ENCODE results near the gene CNFN.

CNFN gene

DNA sequence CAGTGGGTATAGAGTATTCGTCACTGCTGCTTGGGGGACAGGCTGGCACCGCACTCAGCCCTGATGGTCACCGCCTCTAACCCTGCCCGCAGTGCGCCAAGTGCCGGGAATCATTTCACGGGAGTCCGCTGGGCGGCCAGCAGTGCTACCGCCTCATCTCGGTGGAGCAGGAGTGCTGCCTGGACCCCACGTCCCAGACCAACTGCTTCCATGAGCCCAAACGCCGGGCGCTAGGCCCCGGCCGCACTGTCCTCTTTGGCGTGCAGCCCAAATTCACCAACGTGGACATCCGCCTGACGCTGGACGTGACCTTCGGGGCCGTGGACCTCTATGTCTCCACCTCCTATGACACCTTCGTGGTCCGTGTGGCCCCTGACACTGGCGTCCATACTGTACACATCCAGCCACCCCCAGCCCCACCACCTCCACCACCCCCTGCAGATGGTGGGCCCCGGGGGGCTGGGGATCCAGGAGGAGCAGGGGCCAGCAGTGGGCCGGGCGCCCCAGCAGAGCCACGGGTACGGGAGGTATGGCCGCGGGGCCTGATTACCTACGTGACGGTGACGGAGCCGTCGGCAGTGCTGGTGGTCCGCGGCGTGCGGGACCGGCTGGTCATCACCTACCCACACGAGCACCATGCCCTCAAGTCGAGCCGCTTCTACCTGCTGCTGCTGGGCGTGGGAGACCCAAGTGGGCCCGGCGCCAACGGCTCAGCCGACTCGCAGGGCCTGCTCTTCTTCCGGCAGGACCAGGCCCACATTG is 14.5 kb downstream of the CNFN start:
- DNase-seq (ENCODE audit: low read depth, low spot score), result no peak

- no peak for DNase-seq (ENCODE audit: low read depth, low spot score)
These were observed 15.2 kb downstream of the CNFN start for GRCh38 chr19:42374826-42375376.

DNA sequence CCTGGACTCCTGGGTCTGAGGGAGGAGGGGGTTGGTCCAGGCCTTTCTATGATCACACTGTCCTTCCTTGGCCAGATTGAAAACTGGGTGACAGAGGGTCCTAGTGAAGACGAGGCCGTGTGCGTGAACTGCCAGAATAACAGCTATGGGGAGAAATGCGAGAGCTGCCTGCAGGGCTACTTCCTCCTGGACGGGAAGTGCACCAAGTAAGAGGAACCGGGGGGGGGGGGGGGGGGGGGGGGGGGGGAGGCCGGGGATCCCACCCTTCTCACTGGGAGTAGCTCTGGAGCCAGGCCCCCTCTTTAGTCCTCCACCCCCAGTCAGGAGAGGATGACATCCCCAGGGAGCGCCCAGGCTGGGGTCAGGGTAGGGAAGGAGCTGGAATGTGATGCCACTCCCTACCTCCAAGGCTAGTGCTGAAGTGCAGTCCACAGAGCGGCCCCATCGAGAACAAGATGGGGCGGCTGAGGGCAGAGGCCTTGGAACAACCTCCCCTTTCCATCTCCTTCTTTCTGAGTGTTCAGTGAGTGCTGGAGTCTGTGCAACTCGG is 19.4 kb downstream of the CNFN start:
- no peak for DNase-seq (ENCODE audit: low read depth, low spot score)

DNA sequence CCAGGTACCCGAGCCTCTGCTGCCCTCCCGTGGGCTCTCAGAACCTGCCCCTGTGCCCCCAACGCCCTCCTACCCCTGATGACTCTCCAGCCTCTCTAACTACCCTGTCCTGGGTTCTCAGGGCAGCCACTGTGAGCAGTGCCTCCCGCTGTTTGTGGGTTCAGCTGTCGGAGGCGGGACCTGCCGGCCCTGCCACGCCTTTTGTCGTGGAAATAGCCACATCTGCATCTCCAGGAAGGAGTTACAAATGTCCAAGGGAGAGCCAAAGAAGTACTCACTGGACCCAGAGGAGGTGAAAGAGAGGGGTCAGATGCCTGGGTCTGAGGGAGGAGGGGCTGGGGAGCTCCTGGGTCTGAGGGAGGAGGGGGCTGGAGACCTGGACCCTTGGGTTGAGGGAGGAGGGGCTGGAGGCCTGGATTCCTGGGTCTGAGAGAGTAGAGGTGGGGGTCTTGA is 20.0 kb downstream of the CNFN start:
- DNase-seq (ENCODE audit: low read depth, low spot score), result peak; percentile 44

DNA sequence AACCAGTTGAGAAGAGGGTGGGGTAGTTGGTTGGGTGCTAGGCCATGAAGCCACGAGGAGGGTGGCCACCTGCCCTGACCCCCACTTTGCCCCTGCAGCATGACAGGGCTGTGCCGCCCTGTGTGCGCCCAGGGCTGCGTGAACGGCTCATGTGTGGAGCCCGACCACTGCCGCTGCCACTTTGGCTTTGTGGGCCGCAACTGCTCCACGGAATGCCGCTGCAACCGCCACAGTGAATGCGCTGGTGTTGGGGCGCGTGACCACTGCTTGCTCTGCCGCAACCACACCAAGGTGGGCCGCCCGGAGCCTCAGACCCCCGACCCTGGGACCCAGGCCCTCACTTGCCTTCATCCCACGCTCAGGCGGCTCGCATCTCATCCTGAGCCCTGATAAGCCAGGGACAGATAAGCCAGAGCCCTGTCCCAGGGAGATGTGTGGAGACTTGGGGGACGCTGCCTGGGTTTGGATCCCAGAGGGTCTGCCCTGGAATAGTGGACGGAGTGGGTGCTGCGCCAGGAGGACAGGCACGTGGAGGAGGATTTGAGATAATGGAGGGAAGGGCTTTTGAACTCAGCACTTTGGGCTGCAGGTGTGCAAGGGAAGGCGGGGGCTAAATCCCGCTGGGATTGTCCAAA is 20.5 kb downstream of the CNFN start:
- DNase-seq (ENCODE audit: low read depth, low spot score), result no peak

DNA sequence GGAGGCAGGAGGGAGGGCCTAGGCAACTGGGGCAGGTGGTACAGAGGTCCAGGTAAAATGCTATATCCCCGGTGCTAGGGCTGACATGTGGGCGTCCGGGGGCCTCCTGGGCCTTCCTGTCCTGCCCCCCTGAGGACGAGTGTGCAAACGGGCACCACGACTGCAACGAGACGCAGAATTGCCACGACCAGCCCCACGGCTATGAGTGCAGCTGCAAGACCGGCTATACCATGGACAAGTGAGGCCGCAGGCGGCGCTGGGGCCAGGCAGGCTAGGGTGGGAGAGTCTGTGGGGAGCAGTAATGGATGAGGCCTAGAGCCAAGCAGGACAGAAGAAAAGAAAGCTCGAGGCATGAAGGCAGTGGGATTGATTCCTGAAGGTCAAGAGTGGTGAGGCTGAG is 21.3 kb downstream of the CNFN start:
- no peak for DNase-seq (ENCODE audit: low read depth, low spot score)

DNA sequence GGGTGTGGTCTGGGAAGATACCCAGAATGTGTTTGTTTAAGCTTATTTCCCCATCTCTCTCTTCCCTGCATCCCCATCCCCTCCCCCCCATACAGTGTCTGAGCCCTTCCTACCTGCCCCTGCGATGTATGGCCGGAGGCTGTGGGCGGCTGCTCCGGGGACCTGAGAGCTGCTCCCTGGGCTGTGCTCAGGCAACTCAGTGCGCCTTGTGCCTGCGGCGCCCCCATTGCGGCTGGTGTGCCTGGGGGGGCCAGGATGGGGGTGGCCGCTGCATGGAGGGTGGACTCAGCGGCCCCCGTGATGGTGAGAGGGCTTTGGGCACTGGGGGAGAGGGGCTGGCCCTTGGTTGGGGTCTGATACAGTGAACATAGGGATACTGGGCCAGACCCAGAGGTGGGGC is 21.7 kb downstream of the CNFN start:
- DNase-seq (ENCODE audit: low read depth, low spot score), result no peak

DNA sequence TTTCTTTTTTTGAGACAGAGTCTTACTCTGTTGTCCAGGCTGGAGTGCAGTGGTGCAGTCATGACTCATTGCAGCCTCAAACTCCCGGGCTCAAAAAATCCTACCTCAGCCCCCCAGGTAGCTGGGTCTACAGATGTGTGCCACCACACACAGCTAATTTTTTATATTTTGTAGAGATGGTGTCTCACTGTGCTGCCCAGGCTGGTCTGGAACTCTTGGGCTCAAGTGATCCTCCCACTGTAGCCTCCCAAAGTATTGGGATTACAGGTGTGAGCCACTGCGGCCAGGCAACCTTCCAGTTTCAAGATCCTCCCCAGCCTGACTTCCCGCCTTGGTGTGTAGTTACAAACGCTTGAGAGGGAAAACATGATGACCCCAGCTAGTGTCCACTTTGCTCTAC is 22.2 kb downstream of the CNFN start:
- DNase-seq (ENCODE audit: low read depth, low spot score), result no peak

DNA sequence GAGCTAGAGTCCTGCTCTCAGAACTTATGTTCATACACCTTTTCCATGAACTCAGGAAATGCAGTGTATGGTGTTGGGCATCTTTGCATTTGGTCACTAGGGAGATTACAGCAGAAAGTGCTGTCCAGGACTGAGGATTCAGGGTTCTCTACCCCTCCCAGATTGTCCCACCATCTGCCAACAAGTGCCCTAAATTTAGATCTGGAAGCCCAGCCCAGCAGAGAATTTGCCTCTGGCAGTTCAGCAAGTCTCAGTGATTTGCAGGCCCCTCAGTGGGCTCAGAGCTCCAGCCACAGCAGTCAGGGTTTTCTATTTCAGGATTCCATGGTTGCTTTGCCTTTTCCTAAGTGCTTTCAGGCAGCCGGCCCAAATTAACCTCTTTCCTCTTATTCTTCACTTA is 23.4 kb downstream of the CNFN start:
- DNase-seq (ENCODE audit: low read depth, low spot score), result peak; percentile 33

DNA sequence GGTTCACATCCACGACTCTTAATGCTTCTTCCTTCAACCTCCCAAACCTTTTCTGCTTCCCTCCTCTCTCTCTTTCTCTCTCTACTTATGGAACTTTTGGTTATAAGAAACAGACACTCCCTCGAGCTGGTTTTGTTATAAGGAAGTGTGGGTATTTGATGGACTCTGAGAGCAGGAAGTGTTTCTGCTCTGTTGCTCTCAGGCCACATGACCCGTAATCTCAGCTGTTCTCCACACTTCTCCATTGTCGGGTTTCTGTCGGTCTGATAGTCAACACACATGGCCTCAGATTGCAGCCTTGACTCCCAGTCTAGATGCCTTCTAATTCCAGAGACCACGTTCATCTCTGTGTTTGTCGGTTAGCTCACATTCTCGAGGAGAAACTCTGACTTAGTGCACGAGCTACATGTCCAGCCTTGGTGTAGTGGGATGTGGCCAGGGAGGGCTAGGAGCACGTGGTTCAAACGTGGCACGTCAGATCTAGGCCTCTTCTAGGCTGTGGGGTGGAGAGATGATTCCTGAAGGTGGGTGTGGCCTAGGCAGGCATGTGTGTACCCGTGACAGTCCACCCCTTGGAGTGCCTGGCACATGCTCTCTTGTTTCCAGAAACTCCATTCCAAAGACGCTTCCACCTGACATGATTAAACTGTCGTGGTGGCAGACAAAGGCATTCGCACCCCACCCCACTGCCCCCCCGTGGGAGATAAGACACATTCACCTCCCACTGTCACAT is 26.3 kb downstream of the CNFN start:
- no peak for DNase-seq (ENCODE audit: low read depth, low spot score)

GRCh38 chr19:42362891-42363440 is 27.1 kb downstream of the CNFN start:
- DNase-seq (ENCODE audit: low read depth, low spot score), result no peak

DNA sequence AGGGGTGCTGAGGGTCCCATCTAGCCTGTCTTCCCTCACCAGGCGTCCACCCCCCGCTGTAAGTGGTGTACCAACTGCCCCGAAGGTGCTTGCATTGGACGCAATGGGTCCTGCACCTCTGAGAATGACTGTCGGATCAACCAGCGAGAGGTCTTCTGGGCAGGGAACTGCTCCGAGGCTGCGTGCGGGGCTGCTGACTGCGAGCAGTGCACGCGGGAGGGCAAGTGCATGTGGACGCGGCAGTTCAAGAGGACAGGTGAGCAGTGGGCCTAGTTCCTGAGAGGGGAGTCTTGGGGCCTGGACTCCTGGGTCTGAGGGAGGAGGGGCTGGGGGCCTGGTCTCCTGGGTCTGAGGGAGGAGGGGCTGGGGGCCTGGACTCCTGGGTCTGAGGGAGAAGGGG is 27.8 kb downstream of the CNFN start:
- DNase-seq (ENCODE audit: low read depth, low spot score), result no peak

GRCh38 chr19:42361545-42361910 is 28.6 kb downstream of the CNFN start:
- no peak for DNase-seq (ENCODE audit: low read depth, low spot score)

- DNase-seq (ENCODE audit: low read depth, low spot score), result peak; percentile 40
These were observed 29.1 kb downstream of the CNFN start for GRCh38 chr19:42360787-42361544.

DNA sequence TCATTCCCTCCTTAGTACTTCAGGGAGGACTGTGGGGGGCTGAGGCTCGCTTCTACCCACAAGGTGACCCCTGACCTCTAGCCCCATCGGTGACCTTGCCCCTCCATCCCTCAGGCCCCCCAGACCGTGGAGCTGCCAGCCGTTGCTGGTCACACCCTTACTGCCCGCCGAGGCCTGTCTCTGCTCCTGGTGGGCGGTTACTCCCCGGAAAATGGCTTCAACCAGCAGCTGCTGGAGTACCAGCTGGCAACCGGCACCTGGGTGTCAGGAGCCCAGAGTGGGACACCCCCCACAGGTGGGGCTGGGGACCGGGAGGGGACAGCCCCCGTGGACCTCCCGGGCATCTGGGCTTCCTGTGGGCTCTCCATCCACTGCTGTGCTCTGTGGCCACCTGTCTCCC is 32.8 kb downstream of the CNFN start:
- DNase-seq (ENCODE audit: low read depth, low spot score), result no peak

DNA sequence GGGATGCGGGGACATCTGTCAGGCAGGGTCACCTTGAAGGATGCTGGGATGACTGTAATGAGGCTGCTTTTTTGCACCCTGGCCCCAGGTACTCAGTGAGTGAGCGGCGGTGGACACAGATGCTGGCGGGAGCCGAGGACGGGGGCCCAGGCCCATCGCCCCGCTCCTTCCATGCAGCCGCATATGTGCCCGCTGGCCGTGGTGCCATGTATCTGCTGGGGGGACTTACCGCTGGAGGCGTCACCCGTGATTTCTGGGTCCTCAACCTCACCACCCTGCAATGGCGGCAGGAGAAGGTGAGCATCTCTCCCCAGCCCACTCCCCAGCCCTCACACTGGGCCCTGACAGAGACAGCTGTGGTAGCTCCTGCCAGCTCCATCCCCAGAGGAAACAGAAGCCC is 33.4 kb downstream of the CNFN start:
- no peak for DNase-seq (ENCODE audit: low read depth, low spot score)

- DNase-seq (ENCODE audit: low read depth, low spot score), result no peak
These were observed 34.2 kb downstream of the CNFN start for GRCh38 chr19:42355896-42356295.

- no peak for DNase-seq (ENCODE audit: low read depth, low spot score)
These were observed 36.6 kb downstream of the CNFN start for GRCh38 chr19:42353341-42354015.

DNA sequence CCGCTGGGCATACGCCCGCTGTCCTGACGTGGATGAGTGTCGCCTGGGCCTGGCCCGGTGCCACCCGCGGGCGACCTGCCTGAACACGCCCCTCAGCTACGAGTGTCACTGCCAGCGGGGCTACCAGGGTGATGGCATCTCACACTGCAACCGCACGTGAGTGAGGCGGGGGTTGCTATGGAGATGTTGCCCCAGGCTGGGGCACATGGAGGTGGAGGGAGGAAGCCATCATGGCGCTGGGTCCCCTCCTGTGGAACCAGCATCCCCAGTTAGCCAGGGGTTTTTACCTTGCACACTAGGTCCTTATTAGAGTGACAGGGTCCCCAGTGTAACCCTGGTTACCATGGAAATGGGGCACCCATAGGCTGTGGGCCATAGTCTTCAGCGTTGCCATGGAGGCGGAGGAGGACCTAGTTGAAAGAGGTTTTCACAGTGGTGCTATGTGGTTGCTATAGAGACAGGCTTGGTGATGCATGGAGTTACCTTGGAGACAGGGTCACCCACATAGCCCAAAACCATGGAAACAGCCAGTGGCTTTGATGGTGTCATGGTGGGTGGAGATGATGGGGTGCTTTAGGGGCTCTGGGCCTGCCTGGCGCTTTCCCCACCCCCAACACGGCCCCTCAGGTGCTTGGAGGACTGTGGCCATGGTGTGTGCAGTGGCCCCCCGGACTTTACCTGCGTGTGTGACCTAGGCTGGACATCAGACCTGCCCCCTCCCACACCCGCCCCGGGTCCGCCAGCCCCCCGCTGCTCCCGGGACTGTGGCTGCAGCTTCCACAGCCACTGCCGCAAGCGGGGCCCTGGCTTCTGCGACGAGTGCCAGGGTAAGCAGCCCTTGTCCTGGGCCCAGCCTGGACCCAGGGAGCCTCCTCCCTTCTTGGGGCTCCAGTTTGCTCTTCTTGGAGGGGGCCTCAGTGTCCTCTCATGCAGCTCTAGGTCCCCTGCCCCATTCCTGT is 37.5 kb downstream of the CNFN start:
- no peak for DNase-seq (ENCODE audit: low read depth, low spot score)

Data from ELF-1 (cell line).